Keratinocyte (primary cell): ENCODE measurements around the gene MICAL3. TPM values are rescaled to one million over a fixed set of nuclear protein-coding genes. Genes with fewer than 3 reads are reported as not detected.

Experiments used
- DNase-seq: peaks from one replicate; pipeline ENCODE4 v3.0.0-alpha.2; 2011; ENCODE audit warnings: low read depth, missing footprints, low spot score
- FAIRE-seq: peaks from 2 replicates; lab custom pipeline; 2011; peaks lifted over from hg19 to GRCh38; lab: Jason Lieb, UNC
- H2AFZ ChIP-seq: 2 replicates; pipeline ENCODE4 v1.6.0; 2012; ENCODE audit warnings: low read length, control low read depth, inconsistent platforms; ENCODE audit not compliant: control insufficient read depth
- H3K27ac ChIP-seq: 2 replicates; pipeline ENCODE4 v1.5.1; 2011; ENCODE audit warnings: low read length; ENCODE audit not compliant: control insufficient read depth, insufficient read depth
- H3K27me3 ChIP-seq: 3 replicates; pipeline ENCODE4 v1.6.0; 2011; ENCODE audit warnings: low read length; ENCODE audit not compliant: control insufficient read depth, insufficient read depth; ENCODE audit errors: extremely low read depth
- H3K36me3 ChIP-seq, 2 experiments: 2 replicates in 1 of 2; 3 replicates in 1 of 2; pipeline ENCODE4 v1.5.1; 2011; ENCODE audit warnings: low read length in 2 of 2, mild to moderate bottlenecking in 1 of 2; ENCODE audit not compliant: control insufficient read depth in 2 of 2, insufficient read depth in 2 of 2; ENCODE audit errors: extremely low read depth in 1 of 2
- H3K4me1 ChIP-seq: 3 replicates; pipeline ENCODE4 v1.5.1; 2011; ENCODE audit warnings: low read length; ENCODE audit not compliant: control insufficient read depth, insufficient read depth; ENCODE audit errors: extremely low read depth
- H3K4me2 ChIP-seq: 3 replicates; pipeline ENCODE4 v1.6.0; 2011; ENCODE audit warnings: low read depth, low read length; ENCODE audit not compliant: control insufficient read depth, insufficient read depth; ENCODE audit errors: extremely low read depth
- H3K4me3 ChIP-seq, 3 experiments: fragments of 200-600 bp in 1 of 3; sonication (generic) in 1 of 3; 2 replicates in 2 of 3; 3 replicates in 1 of 3; pipeline ENCODE4 v1.5.1; 2011 to 2016; ENCODE audit warnings: low read length in 3 of 3, mild to moderate bottlenecking in 3 of 3, control low read depth in 2 of 3, inconsistent platforms in 1 of 3, low read depth in 1 of 3, mixed read lengths in 1 of 3, mixed run types in 1 of 3, moderate library complexity in 1 of 3; ENCODE audit not compliant: control insufficient read depth in 2 of 3, insufficient read depth in 2 of 3; ENCODE audit errors: extremely low read depth in 1 of 3
- H3K79me2 ChIP-seq: 2 replicates; pipeline ENCODE4 v1.6.0; 2012; ENCODE audit warnings: low read length; ENCODE audit not compliant: control insufficient read depth, insufficient read depth
- H3K9ac ChIP-seq: 3 replicates; pipeline ENCODE4 v1.6.0; 2011; ENCODE audit warnings: low read length; ENCODE audit not compliant: control insufficient read depth, insufficient read depth; ENCODE audit errors: extremely low read depth
- H3K9me1 ChIP-seq: 3 replicates; pipeline ENCODE4 v1.6.0; 2011; ENCODE audit warnings: low read length; ENCODE audit not compliant: control insufficient read depth, insufficient read depth; ENCODE audit errors: extremely low read depth
- H3K9me3 ChIP-seq: 2 replicates; pipeline ENCODE4 v1.5.1; 2012; ENCODE audit warnings: low read depth, low read length; ENCODE audit not compliant: control insufficient read depth
- H4K20me1 ChIP-seq: 3 replicates; pipeline ENCODE4 v1.6.0; 2011; ENCODE audit warnings: low read length; ENCODE audit not compliant: control insufficient read depth, insufficient read depth; ENCODE audit errors: extremely low read depth
- EZH2 ChIP-seq: IDR thresholded peaks from one replicate; pipeline ENCODE4 v1.6.1; 2012; ENCODE audit warnings: inconsistent platforms, mild to moderate bottlenecking, low read length, moderate library complexity
- dilution Hi-C: fragments of 300-500 bp; cut with MboI; formaldehyde crosslinking; loops from one replicate; pipeline ENCODE4 v1.7.0; 2020; ENCODE audit warnings: low sequenced_read_pairs; ENCODE audit not compliant: extremely low pct_ligation_motif_present
- polyA plus RNA-seq, 5 experiments: library from polyadenylated mRNA; depleted of rRNA in 3 of 5; stranded (reverse) in 3 of 5; stranded (forward) in 1 of 5; unstranded in 1 of 5; fragments of >200 nt; gene quantifications; 1 replicate in 1 of 5; 2 replicates in 3 of 5; 3 replicates in 1 of 5; pipeline versions ENCODE4 v1.2.1 to v1.2.3, GENCODE V29; 2011 to 2012; ENCODE audit warnings: missing spikeins in 2 of 5, low read depth in 1 of 5, low replicate concordance in 1 of 5
- TF ChIP-seq, protein P1 (sequence below), 3 experiments: IDR thresholded peaks in 1 of 3; conservative IDR thresholded peaks in 1 of 3; optimal IDR thresholded peaks in 1 of 3; 2 replicates in 2 of 3; 3 replicates in 1 of 3; pipeline versions ENCODE3 to v1.5.1; 2011; ENCODE audit warnings: low read length in 3 of 3, mild to moderate bottlenecking in 3 of 3, moderate library complexity in 2 of 3, control low read depth in 1 of 3, inconsistent platforms in 1 of 3; ENCODE audit not compliant: insufficient read depth in 2 of 3; ENCODE audit errors: extremely low read depth in 1 of 3

MICAL3 gene
- polyA plus RNA-seq, 1 donor (not counting 4 experiments of a cell fraction or from before 2014, with no cell fraction given), result 27.9 TPM

DNA sequence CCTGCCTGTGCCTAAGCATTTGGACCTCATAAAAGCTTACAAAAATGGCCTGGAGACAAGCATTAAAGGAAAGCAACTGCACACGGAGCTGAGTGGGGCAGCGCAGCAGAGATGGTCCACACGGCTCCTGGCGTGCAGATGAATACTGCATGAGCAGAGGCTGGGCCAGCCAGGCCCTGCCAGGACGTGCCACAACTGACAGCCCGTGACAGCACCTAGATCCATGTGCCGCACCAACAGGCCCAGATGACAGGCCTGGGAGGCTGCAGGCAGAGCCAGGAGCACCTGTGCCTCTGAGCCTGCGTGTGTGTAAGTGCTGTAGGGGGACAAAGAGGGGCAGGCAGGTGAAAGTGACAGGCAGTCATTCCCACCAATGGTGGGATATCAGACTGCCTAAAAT lies 33.4 kb downstream of the MICAL3 start:
- TF ChIP-seq, protein P1, sequence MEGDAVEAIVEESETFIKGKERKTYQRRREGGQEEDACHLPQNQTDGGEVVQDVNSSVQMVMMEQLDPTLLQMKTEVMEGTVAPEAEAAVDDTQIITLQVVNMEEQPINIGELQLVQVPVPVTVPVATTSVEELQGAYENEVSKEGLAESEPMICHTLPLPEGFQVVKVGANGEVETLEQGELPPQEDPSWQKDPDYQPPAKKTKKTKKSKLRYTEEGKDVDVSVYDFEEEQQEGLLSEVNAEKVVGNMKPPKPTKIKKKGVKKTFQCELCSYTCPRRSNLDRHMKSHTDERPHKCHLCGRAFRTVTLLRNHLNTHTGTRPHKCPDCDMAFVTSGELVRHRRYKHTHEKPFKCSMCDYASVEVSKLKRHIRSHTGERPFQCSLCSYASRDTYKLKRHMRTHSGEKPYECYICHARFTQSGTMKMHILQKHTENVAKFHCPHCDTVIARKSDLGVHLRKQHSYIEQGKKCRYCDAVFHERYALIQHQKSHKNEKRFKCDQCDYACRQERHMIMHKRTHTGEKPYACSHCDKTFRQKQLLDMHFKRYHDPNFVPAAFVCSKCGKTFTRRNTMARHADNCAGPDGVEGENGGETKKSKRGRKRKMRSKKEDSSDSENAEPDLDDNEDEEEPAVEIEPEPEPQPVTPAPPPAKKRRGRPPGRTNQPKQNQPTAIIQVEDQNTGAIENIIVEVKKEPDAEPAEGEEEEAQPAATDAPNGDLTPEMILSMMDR (optimal IDR thresholded peaks at IDR 0.05 in 1 of 3, IDR thresholded peaks at IDR 0.05 in 1 of 3, conservative IDR thresholded peaks at IDR 0.05 in 1 of 3; ENCODE audit: extremely low read depth in 1 of 3, insufficient read depth in 2 of 3, low read length in 3 of 3), result no peak
- no peak for TF ChIP-seq EZH2
- peaks cover 18% of the 10 kb centered on the region for H3K9me1 ChIP-seq
- H3K9me3 ChIP-seq, result no peaks in the 10 kb centered on the region
- H3K4me2 ChIP-seq, result no peak overlapping the region
- H3K27me3 ChIP-seq, result no peaks in the 10 kb centered on the region
- no peak overlapping the region for H3K27ac ChIP-seq
- no peak overlapping the region for H3K9ac ChIP-seq
- DNase-seq, result no peak
- H2AFZ ChIP-seq, result no peak overlapping the region
- H3K4me1 ChIP-seq, result peaks cover 55% of the 10 kb centered on the region
- FAIRE-seq, result no peak
- peaks cover 0 to 7% of the 10 kb centered on the region in 2 experiments for H3K36me3 ChIP-seq
- H3K4me3 ChIP-seq, result peak overlapping the region in 1 of 3 experiments; percentile 8
- H3K79me2 ChIP-seq, result peaks cover 95% of the 10 kb centered on the region
- peaks cover 56% of the 10 kb centered on the region for H4K20me1 ChIP-seq
- dilution Hi-C loops, result no loop called here

DNA sequence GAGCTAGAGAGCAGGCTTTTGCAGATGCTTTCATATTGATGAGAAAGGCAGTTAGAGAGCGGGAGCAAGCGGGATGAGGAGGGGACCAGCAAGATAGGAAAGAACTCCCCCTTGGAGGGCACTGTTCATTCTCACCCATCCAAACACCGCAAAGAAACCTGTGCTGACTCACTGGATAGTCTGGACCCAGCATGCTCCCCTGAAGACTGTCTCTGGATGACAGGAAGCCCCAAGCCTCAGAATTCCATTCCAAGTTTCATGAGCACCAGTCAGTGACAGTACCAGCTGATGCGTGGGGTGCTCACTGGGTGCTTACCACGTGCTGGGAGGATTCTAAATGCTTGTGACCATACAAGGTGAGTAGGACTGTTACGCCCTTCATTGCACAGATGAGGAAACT lies 34.2 kb downstream of the MICAL3 start:
- Histone ChIP-seq H3K9ac (no peak overlapping the region), H3K4me3 (no peak overlapping the region), H3K9me1 (peaks cover 20% of the 10 kb centered on the region), H2AFZ (no peak overlapping the region), H3K27ac (no peak overlapping the region), H4K20me1 (peaks cover 58% of the 10 kb centered on the region), H3K79me2 (peaks cover 95% of the 10 kb centered on the region), H3K27me3 (no peaks in the 10 kb centered on the region), H3K36me3 (peaks cover 0 to 7% of the 10 kb centered on the region in 2 experiments), H3K4me1 (peaks cover 59% of the 10 kb centered on the region), H3K9me3 (no peaks in the 10 kb centered on the region), H3K4me2 (no peak overlapping the region)
- dilution Hi-C loops, result no loop called here
- DNase-seq, result no peak
- FAIRE-seq, result no peak
- TF ChIP-seq EZH2, result no peak
- TF ChIP-seq, protein P1 (optimal IDR thresholded peaks at IDR 0.05 in 1 of 3, IDR thresholded peaks at IDR 0.05 in 1 of 3, conservative IDR thresholded peaks at IDR 0.05 in 1 of 3; ENCODE audit: extremely low read depth in 1 of 3, insufficient read depth in 2 of 3, low read length in 3 of 3), result no peak
